GM18951 (cell line): ENCODE data around the gene THAP4.
"Not testable (repeated sequence)": the region's sequence is repeated elsewhere in the genome, so short reads cannot be mapped to it uniquely, and the experiment has no call there.

Source experiments
- POLR2A ChIP-seq: IDR thresholded peaks from 4 replicates; pipeline ENCODE4 v1.6.1; 2011; ENCODE audit warnings: mild to moderate bottlenecking; ENCODE audit not compliant: insufficient read length, insufficient read depth; ENCODE audit errors: extremely low read depth
- in situ Hi-C: fragments of 300-500 bp; cut with MboI; formaldehyde crosslinking; loops from one replicate; pipeline ENCODE4 v1.12.0; 2022; ENCODE audit warnings: low sequenced_read_pairs, mixed read lengths, inconsistent platforms; ENCODE audit not compliant: unreplicated experiment

Gene THAP4

DNA sequence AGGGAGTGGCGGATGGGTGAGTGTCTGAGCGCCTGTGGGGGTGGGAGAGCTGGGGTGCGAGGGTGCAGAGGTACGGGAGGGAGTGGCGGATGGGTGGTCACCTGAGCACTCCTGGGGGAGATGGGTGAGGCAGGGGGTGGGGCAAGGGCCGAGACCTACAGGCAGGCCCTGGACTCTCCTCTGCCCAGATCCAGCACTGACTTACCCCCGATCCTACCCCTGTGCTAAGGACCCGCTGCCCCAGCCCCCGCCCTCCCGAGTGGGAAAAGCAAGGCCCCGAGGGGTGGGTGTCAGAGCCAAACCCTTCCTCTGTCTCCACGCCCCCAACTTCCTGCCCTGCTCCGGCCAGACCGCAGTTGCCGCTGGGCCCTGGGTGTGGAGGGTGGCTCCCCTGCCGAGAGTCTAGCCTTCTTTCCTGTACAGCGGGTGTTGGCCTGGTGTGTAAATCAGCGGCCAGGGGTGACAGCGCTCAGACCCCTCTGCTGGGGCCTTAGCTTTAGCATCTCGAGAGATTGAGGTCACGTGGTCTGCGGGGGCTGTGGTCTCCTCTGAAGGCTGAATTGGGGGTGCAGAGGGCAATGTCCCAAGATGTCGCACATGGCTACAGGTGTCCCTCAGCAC lies 65.9 kb downstream of the THAP4 start:
- no peak for TF ChIP-seq POLR2A
- in situ Hi-C loops = no loop called here

DNA sequence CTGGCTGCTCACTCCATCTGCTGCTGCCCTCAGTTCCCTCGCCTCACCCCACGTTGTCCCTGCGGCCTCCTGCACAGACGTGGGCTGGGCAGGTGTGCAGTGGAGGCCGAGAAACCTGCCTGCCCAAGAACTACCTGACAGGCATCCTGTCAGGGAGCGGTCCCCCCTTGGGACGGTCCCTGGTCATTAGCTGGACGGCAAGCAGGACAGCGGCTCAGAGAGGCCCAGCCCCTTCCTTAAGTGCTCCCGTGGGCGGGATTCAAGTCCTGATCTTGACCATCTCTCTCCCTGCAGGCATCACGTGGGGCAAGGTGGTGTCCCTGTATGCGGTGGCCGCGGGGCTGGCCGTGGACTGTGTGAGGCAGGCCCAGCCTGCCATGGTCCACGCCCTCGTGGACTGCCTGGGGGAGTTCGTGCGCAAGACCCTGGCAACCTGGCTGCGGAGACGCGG lies 67.1 kb downstream of the THAP4 start:
- in situ Hi-C loops = no loop called here
- no peak for TF ChIP-seq POLR2A

DNA sequence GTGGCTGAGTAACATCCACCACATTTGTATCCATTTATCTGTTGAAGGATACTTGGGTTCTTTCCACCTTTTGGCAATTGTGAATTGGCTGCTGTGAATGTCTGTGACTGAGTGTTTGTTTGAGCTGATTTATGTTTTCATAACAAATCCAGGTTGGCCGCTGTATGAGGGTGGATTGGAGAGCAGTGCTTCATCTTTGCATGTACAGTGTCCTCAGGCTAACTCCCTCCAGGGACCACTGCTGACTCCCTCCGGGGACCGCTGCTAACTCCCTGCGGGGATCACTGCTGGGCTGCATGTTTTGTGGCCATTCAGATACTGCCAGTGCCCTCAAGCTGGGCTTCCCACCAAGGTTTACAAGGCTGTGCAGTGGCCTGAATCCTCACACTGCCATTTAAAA lies 68.2 kb downstream of the THAP4 start:
- no peak for TF ChIP-seq POLR2A

DNA sequence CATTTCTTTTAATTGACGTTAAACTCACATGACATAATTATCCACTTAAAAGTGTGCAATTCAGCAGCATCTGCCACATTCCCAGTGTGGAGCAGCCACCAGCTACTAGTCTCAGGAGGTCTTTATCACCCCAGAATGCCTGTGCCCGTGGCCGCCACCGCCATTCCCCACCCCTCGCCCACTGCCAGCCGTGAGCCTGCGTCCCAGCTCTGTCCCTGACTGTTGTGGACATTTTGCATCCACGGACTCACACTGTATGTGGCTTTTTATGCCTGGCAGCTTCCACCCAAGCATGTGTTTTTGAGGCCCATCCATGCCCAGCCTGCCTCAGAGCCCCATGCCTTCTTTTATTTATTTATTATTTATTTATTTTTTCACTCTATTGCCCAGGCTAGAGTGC lies 69.2 kb downstream of the THAP4 start:
- in situ Hi-C loops = no loop called here

More for the DNA sequence above, 68.2 kb downstream of the THAP4 start:
- in situ Hi-C loops = no loop called here

DNA sequence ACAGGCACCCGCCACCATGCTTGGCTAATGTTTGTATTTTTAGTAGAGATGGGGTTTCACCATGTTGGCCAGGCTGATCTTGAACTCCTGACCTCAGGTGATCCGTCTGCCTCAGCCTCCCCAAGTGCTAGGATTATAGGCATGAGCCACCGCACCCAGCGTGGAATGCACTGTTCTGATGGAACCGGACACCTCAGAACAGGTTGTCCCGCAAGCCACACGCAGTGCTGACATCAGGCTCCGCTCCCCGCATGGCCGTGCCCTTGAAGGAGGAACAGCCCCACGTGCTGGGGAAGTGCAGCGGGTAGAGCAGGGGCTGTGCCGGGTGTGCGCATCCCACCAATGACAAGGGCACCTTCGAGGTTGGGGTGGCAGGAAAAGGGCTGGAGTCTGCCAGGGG lies 69.7 kb downstream of the THAP4 start:
- in situ Hi-C loops = not testable (repeated sequence)

More for the DNA sequence above, 69.2 kb downstream of the THAP4 start:
- no peak for TF ChIP-seq POLR2A

DNA sequence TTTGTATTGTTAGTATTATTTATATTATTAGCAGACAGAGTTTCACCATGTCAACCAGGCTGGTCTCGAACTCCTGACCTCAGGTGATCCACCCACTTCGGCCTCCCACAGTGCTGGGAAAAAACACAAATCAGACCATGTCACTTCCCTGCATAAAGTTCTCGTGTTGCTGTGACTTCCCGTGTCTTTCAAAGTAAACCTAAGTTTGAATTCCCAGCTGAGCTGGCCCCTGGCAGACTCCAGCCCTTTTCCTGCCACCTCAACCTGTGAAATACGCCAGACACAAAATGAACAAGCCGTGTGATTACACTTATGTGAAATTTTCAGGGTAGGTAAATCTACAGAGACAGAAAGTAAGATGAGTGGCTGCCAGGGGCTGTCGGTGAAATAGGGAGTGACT lies 70.5 kb downstream of the THAP4 start:
- in situ Hi-C loops = no loop called here
- TF ChIP-seq POLR2A = no peak

DNA sequence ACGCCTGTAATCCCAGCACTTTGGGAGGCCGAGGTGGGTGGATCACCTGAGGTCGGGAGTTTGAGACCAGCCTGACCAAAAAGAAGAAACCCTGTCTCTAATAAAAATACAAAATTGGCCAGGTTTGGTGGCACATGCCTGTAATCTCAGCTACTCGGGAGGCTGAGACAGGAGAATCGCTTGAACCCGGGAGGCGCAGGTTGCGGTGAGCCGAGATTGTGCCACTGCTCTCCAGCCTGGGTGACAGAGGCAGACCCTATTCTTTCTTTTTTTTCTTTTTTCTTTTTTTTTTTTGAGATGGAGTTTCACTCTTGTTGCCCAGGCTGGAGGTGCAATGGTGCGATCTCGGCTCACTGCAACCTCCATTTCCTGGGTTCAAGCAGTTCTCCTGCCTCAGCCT lies 70.9 kb downstream of the THAP4 start:
- in situ Hi-C loops = not testable (repeated sequence)

DNA sequence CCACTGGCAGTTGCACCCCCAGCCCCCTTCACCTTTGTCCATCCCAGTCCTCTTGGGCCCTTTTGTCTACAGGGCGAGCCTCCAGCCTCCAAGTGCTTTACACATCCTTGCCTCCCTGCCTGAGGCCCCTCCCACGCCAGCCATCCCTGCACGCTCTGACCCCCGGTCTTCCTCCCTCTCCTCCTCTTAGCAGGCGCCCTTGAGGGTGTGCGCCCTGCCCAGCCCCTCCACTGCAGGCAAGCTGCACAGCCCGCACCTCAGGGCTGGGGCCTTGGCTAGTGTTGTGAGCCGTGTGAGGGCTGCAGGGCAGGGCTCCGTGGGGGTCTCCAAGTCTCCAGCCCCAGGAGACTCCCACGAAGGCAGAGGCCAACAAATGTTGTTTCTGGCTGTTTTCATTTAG lies 71.5 kb downstream of the THAP4 start:
- TF ChIP-seq POLR2A = no peak
- in situ Hi-C loops = no loop called here

DNA sequence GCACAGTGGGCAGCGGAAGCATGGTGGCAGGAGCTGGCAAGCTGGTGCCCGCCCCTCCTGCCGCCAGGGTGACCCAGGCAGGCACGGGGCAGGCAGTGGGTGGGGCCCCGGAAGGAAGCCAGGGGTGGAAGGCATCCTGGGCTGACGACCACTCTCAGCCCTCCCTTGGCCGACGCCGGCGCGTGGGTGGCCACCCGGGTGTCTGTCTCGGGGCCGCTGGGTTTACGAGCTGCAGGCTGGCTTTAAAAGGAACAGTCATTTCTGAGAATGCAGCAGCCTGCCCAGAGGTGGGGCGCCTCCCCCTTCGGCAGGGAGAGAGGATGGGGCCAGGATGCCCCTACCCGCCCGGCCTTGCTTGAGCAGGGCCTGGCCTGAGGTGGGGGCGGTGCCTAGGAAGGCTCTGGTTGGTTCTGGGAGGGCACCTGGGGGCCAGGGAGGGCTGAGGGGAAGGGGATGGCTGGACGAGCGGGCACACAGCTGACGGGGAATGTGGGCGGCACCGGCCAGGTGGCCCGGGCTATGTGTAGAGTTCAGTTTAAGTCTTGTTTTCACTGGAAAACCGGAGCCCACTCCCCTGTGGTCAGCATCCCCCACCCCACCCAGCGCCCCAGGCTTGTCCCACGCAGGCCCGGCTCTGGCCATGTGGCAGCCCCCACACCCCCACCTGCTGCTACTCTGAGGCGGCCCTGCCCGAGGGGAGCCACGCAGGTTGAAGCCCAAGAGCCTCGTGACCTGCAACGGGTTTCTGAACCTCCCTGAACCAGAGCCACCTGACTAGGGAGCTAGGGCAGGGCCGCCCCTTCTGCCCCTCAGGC lies 72.2 kb downstream of the THAP4 start:
- in situ Hi-C loops = no loop called here
- no peak for TF ChIP-seq POLR2A

DNA sequence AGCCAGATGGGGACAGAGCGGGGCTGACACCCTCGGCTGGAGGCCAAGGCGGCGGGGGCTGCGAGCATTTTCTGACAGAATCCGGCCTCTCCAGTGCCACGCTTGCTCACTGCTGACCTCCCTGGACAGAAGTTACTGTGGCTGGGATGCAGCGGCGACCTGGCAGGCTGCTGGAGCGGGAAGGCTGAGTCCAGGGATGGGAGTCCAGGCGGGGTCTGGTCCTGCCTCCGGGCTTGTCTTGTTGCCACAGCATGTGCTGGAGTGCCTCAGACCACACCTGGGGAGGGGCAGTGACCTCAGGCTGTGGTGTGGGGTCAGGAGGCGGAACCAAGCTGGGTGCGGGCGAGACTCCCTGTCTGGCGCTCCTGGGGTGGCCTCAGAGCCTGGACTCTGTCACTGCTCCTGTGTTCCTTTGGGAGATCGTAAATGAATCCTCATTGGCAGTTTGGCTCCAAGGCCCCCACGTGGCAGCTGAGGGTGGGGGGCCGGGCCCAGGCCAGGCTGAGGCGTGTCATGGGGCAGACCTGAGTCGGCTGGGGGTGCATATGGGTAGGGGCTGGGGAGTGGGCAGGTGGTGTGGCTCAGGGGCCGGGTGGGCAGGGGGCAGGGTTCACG lies 72.9 kb downstream of the THAP4 start:
- in situ Hi-C loops = no loop called here
- no peak for TF ChIP-seq POLR2A

DNA sequence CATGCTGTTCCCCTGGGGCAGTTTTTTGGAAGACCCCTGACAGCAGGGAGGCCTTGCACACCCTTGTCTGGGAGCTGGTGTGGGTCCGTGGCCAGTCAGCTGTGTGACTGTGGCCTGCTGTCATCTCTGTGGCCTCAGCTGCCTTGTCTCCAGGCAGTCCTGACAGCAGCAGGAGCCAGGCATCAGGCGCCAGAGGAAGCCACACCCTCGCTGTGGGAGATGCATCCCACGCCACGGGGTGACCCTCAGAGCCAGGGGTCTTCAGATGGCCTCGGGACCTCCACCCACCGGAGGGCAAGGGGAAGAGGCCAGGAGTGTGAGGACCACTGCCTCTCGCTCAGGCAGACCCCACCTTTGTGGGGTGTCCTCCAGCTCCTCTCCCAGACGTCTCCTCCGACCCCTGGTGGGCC lies 73.4 kb downstream of the THAP4 start:
- in situ Hi-C loops = no loop called here
- no peak for TF ChIP-seq POLR2A

DNA sequence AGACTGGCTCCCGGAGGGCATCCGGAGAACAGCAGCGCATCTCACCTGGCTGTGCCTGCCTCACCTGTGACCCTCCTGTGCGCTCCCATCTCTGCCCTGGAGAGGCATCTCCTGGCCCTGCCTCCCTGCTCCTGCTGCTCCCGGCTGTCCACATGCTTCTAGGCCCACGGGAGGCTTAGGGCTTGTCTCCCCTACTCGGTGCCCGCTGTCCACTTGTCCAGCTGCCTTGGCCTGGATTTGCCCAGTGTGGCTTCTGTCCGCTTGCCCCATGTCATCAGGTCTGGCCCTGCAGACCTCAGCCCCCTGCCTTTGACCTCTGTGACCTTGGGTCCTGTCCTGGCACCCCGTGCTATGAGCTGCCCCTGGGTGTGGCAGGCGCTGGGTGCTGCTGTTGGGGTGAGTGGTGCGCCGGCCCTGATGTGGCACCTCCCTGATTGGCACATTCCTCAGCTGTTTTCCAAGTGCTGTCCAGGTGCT lies 73.9 kb downstream of the THAP4 start:
- in situ Hi-C loops = no loop called here
- no peak for TF ChIP-seq POLR2A

DNA sequence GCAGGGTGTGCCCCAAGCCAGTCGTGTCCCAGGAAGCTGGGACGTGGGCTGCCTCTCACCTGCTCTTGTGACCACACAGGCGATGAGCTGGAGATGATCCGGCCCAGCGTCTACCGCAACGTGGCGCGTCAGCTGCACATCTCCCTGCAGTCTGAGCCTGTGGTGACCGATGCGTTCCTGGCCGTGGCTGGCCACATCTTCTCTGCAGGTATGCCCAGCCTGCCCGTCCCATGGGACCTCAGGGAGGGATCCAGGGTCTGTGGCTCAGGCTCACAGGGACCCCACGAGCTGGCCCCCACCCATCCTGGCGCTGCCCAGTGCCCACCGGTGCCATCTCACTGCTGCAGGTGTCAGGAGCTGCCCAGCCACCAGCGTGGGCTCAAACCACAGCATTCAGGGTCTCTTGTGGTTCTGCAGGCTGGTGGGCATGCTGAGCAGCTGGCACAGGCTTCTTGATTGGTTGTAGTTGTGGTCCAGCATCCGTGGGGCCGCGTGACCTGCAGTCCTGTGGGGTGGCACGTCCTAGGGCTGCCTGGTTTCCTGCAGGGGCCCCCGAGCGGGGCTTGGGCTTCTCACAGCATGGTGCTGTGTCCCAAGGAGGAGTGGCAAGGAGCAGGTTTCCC lies 74.6 kb downstream of the THAP4 start:
- no peak for TF ChIP-seq POLR2A
- in situ Hi-C loops = no loop called here
